GM04503 (cell line): Measurements from ENCODE around the gene CXADR.

Source experiments
- DNase-seq: peaks from one replicate; pipeline ENCODE4 v3.0.0-alpha.2; 2012; ENCODE audit warnings: low read depth

The CXADR gene

DNA sequence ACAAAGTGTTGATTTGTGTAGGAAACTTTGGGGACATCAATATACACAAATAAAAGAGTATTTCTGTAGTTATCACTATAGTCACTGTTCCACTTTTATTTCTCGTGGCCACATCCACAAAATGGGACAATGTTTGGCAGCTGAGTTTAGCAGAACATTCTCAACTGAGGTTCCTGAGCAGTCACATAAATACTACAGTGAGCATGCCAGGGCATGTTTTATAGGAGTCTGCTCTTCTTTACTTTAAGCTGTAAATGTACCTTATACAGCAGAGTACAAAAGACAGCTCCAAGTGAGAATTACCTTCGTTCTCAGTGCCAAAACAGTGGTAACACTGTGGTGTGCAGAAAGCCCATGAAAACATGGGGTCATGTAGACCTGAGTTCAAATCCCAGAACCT is 94.8 kb downstream of the CXADR start:
- no peak for DNase-seq

DNA sequence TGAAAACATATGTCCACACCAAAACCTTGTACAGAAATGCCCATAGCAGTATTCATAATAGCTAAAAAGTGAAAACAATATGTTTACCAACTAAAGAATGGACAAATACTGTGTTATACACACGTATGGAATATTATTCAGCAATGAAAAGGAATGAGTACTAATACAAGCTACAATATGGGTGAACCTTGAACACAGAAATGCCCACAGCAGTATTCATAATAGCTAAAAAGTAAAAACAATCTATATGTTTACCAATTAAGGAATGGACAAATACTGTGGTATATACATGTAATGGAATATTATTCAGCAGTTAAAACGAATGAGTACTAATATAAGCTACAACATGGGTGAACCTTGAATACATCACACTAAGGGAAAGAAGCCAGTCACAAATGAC is 96.8 kb downstream of the CXADR start:
- no peak for DNase-seq

DNA sequence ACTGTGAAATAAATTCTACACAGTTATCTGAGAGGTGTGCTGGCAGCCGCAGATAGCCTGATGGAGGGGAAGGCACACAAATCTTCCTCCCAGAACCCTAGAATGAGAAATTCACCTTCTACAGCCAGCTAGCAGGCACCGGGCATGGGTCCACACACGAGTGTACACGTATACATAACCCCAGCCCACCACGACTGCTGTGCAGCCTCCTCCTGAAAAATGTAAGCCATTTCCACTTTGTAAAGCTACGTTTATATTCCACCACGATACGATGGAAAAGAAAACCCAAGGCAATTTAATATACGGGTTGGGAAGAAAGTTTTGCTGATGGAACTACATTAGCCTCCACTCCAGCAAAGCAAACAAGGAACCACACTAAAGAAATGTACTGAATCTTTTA is 98.1 kb downstream of the CXADR start:
- no peak for DNase-seq

DNA sequence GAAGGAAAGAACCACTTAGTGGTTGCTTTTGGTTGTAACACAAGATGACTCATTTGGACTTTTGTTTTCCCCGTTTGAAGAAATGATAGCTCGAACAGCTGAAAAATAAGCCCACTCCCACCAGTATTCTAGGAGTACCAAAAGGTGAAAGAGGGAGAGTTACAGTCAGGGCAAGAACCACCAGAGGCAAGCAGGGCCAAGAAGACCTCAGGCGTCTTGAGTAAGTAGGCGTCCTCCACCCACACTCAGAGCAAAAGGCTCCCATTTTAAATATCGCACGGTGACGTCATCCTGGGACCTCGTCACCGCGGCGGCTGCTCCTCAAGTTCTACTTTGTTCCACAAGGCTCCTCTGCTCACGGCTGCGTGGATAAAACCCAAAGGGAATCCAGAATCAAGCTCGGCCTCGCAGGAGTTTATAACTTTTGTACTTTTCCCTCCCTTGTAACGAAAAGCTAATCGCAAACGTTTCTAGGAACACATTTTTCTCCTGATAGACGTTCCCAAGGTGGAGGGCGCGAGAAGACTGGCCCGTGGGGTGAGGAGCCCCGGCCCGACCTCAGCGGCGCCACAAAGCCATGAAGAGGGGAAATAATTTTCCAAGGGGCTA is 98.7 kb downstream of the CXADR start:
- DNase-seq = peak; percentile 49

DNA sequence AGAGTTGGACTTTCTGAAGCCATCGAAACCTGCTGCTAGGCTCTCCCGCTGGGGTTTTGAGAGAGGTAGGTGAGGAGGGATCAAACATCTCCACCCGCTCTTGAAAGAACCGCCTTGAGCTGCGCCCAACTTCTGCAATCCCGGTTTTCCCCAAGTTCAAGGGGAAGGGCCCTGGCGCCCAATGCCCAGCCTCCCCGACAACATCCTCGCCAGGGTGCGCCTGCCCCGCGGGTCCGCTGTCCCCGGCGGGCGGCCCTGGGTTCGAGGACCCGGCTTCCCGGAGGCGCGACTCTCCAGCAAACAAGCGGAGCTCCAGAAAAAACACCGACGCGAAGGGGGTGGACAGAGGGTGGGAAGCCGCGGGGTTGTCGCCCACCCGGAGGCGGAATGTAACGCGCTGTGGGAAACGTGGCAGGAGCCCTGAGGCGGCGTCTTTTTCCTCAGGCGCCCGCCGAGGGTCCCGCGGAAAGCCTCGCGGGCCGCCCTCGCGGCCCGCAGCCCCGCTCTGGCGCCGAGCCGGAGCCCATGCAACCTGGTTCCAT is 99.3 kb downstream of the CXADR start:
- no peak for DNase-seq

DNA sequence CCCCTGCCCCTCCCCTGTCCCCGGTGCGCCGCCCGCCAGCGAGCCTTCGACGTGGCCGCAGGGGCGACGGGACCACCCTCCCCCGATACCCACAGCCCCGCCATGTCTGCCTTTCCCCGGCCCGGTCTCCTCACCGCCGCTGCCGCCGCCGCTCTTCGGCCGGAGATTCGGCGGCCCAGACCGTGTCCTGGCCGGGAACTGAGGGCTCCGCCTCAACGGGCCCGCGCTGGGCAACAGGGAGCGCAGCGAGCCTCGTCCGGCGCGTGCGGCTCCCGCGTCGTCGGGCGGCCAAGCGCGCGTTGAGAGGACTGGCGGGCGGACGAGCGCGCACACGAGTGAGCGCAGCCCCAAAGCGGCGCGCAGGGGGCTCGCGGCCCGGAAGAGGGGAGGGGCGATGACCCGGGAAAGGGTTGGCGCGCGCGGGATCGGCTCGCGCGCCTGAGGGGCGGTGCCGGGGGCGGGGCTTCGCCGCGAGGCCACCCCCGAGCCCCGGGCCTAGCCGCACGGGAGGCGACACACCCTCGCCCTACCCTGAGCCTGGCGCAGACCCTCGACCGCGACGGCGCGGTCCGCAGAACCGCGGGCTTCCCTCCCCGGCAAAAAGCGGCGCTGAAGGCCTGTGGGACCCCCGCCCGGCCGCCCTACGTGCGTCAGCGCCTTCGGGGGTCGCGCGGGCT is 99.9 kb downstream of the CXADR start, which contains the start of gene BTG3:
TSS of gene BTG3 (minus strand) at position 337 of the 677 bp plus-strand sequence. CDS start 3,757 bp downstream, outside the sequence.
- DNase-seq = no peak

DNA sequence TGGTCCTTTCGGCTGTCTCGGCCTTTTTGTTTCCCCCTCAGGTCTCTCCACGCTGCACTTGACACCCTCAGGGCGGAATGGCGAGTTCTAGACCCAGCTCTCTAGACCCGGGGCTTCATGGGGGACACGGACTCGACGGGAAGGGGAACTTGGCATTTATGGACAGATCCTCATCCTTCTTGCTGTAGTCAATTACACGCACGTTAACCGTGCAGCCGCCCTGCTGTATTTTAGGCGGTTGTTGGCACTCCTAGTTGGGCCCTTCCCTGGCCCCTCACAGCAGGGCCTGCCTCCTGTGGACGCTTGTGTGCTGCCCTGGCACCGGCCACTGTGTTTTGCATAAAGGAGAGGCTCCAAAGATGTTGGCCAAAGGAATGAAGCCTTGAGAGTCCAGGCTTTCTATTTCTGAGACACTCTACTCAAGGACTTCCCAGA is 100.4 kb downstream of the CXADR start:
- DNase-seq = no peak

DNA sequence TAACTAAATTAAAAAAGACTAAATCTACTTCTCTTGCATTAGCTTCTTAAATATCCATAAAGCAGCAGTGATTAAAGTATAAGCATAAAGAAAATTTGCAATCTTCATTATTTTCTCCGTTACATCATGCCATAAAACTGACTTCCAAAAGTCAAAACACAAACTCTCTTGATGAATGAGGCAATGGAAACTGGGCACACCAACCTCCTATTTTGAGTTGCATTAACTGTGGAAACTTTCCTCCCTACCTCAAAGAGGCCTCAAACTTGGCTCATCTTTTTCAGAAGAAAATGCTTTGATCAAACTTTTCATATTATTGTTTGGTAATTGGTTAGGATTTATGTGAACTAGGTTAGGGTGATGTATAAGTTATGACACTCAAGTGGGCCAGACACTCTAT is 104.0 kb downstream of the CXADR start:
- no peak for DNase-seq

DNA sequence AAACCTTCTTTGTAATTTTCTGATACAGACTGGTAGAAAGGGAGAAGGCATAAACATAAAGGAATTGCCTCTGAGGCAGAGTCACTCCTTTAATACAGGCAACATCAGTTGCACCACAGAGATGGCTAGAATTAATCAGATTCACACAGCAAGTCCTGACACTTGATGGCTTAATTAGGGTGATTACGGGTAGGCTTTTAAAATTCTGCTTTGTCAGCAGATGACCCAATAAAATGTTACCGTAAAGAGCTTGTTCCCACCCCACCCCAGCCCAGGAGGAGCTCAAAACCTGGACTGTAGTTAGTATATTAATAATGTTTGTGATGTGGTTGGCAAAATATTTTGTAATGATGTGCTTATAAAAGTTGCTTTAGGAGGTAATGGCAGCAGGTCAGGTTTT is 109.2 kb downstream of the CXADR start:
- DNase-seq = no peak

DNA sequence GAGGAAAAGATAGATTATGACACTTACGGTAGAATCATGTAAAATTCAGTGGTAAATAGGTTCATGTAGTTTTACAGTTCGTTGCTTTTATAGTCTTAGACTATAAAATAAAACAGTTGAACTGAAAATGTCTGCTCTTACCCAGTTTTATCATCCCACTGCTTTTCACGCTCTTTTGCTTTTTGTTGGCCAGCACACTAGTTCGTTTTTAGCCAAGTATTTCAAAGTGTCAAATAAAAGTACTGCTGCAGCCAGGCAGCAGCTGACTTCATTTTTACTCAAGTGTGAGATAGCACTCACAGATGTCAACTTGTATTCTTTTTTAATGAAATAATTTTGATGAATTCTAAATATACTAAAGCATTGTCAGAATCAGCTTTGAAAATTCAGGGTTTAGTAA is 118.4 kb downstream of the CXADR start:
- no peak for DNase-seq

DNA sequence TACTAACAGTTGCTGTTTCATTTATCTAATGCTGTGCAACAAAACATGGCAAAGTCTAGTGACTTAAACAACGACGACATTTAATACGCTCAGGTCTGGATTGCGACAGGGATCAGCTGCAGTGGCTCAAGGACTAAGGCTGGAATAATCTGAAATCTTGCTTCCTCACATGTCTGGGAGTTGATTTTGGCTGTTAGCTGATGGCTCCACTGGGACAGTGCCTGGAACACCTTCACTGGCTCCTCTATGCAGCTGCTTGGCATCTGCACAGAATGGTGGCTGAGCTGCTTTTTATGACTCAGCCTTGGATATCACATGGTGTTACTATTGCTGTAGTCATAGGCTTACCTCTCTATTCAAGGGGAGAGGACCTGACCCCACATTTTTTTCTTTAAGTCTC is 123.9 kb downstream of the CXADR start:
- no peak for DNase-seq

DNA sequence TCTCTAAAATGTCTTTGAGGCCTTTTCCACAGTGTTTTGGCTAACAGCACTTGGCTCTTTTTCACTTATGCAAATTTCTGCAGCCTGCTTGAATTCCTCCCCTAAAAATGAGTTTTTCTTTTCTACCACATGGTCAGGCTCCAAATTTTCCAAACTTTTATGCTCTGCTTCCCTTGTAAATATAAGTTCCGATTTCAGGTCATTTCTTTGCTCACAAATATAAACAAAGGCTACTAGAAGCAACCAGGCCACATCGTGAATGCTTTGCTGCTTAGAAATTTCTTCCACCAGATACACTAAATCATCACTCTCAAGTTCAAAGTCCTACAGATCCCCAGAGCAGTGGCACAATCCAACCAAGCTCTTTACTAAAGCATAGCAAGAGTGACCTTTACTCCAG is 128.0 kb downstream of the CXADR start:
- DNase-seq = no peak
